Naive thymus-derived CD8-positive, alpha-beta T cell (primary cell): ENCODE data around the gene NUP205. TPM values are rescaled to one million over a fixed set of nuclear protein-coding genes. Genes with fewer than 3 reads are reported as not detected.
A peak's percentile ranks its signal among the peaks of the same experiment; 100 is the strongest.

Experiments
- ATAC-seq, 2 donors: fragments of 150-1000 bp; cut with Tn5 transposase in 1 of 2; sonication (Bioruptor Pico), chemical (Tn5 transposase) in 1 of 2; 1 replicate in 1 of 2; 2 replicates in 1 of 2; pipeline ENCODE4 v1.10.0; 2021; ENCODE audit warnings: mild to moderate bottlenecking in 2 of 2, moderate library complexity in 2 of 2
- POLR2A ChIA-PET: fragments of 350-600 bp; sonication (Branson Sonifier 250); formaldehyde crosslinking; loops from one replicate; lab custom pipeline; 2021; ENCODE audit warnings: antibody characterized with exemption; lab: Charles Lee
- DNase-seq, 10 donors: peaks; one replicate each; pipeline versions ENCODE4 v3.0.0 to v3.0.0-alpha.2; 2020 to 2022
- H3K27ac Mint-ChIP-seq, 10 donors: one replicate each; pipeline ENCODE4 v1.8.0; 2020 to 2022; ENCODE audit warnings: mild to moderate bottlenecking in 10 of 10, mixed read lengths in 10 of 10, moderate library complexity in 4 of 10, inconsistent platforms in 1 of 10
- H3K27me3 Mint-ChIP-seq, 5 donors: one replicate each; pipeline ENCODE4 v1.8.0; 2021 to 2022; ENCODE audit warnings: mixed read lengths in 5 of 5
- H3K36me3 Mint-ChIP-seq, 3 donors: one replicate each; pipeline ENCODE4 v1.8.0; 2020 to 2022; ENCODE audit warnings: mixed read lengths in 3 of 3, mild to moderate bottlenecking in 2 of 3, inconsistent platforms in 1 of 3
- H3K4me1 Mint-ChIP-seq, 4 donors: one replicate each; pipeline ENCODE4 v1.8.0; 2021 to 2022; ENCODE audit warnings: mixed read lengths in 4 of 4
- H3K4me3 Mint-ChIP-seq, 10 donors: one replicate each; pipeline ENCODE4 v1.8.0; 2020 to 2022; ENCODE audit warnings: mild to moderate bottlenecking in 10 of 10, mixed read lengths in 10 of 10, moderate library complexity in 6 of 10, inconsistent platforms in 1 of 10
- H3K9me3 Mint-ChIP-seq, 9 donors: one replicate each; pipeline ENCODE4 v1.8.0; 2020 to 2022; ENCODE audit warnings: mixed read lengths in 9 of 9, mild to moderate bottlenecking in 3 of 9, inconsistent platforms in 1 of 9, moderate library complexity in 1 of 9
- polyA plus RNA-seq, 3 donors: library from polyadenylated mRNA; unstranded; fragments of 300-500 nt; fragmentation: Illumina TruSeq; gene quantifications; one replicate each; pipeline ENCODE4 v1.2.3, GENCODE V29; 2021
- total RNA-seq, 8 experiments: library from RNA in 2 of 8; stranded (reverse) in 2 of 8; gene quantifications; one replicate each; pipeline ENCODE4 v1.2.3 and lab custom pipeline; 2021 to 2026

Gene NUP205
- total and polyA plus RNA-seq, 5 experiments from 2014 or later, result 20.5 to 77.8 (median 24.9) TPM

- POLR2A ChIA-PET, result no interaction called here
- ATAC-seq (no peak), DNase-seq (no peak)
- Mint-ChIP-seq H3K27me3 (peaks cover 0 to 3% (median 0%) of the 10 kb centered on the region in 5 donors), H3K9me3 (peaks cover 0 to 9% (median 4%) of the 10 kb centered on the region in 9 donors), H3K4me1 (no peaks in the 10 kb centered on the region), H3K27ac (no peak overlapping the region), H3K36me3 (no peaks in the 10 kb centered on the region), H3K4me3 (no peak overlapping the region)
These were observed 35.2 kb upstream of the NUP205 start for GRCh38 chr7:135522509-135522908.

GRCh38 chr7:135523146-135523545, 34.6 kb upstream of the NUP205 start:
- H3K27ac Mint-ChIP-seq, result no peak overlapping the region
- no peaks in the 10 kb centered on the region for H3K4me1 Mint-ChIP-seq
- peaks cover 0 to 3% (median 0%) of the 10 kb centered on the region in 5 donors for H3K27me3 Mint-ChIP-seq
- no peak overlapping the region for H3K4me3 Mint-ChIP-seq
- ATAC-seq (no peak), DNase-seq (no peak)
- H3K36me3 Mint-ChIP-seq, result no peaks in the 10 kb centered on the region
- POLR2A ChIA-PET, result no interaction called here
- H3K9me3 Mint-ChIP-seq, result peaks cover 0 to 9% (median 4%) of the 10 kb centered on the region in 9 donors

DNA sequence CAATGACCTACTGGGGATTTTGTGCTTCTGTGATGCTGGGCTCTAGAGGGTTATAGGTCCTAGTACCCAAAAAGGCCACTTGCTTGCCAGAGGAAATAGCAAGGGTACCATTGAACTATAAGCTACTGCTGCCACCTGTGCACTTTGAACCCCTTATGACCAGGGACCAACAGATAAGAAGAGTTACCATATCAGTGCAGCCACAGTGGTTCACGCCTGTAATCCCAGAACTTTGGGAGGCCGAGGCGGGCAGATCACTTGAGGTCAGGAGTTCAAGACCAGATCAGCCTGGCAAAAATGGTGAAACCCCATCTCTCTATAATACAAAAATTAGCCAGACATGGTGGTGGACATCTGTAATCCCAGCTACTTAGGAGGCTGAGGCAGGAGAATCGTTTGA, 32.3 kb upstream of the NUP205 start:
- H3K4me1 Mint-ChIP-seq, result no peaks in the 10 kb centered on the region
- no peaks in the 10 kb centered on the region for H3K36me3 Mint-ChIP-seq
- no peak overlapping the region for H3K4me3 Mint-ChIP-seq
- POLR2A ChIA-PET, result no interaction called here
- H3K27ac Mint-ChIP-seq, result peak overlapping the region in 1 of 10 donors; percentile 63
- peaks cover 0 to 9% (median 4%) of the 10 kb centered on the region in 9 donors for H3K9me3 Mint-ChIP-seq
- H3K27me3 Mint-ChIP-seq, result peaks cover 0 to 4% (median 0%) of the 10 kb centered on the region in 5 donors
- no peak for ATAC-seq
- no peak for DNase-seq

DNA sequence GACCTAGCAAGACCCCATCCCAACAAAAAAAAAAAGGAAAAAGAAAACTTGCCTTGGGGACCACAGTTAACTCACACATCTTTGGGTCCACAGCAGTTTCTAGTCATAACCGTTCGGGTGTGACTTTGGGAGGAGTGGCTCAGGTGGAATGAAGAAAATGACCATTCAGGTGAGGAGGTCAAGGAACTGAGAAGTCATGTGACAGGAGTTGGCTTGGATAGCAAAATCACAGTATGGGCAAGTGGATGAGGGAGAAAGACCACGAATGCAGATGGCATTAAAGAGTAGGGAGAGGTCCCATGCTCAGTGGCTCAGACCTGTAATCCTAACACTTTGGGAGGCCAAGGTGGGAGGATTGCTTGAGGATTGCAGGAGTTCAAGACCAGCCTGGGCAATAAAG, 30.7 kb upstream of the NUP205 start:
- ATAC-seq, result no peak
- H3K36me3 Mint-ChIP-seq, result no peaks in the 10 kb centered on the region
- peaks cover 0 to 9% (median 4%) of the 10 kb centered on the region in 9 donors for H3K9me3 Mint-ChIP-seq
- H3K4me3 Mint-ChIP-seq, result no peak overlapping the region
- H3K27ac Mint-ChIP-seq, result no peak overlapping the region
- POLR2A ChIA-PET, result no interaction called here
- H3K4me1 Mint-ChIP-seq, result no peaks in the 10 kb centered on the region
- H3K27me3 Mint-ChIP-seq, result peaks cover 0 to 5% (median 0%) of the 10 kb centered on the region in 5 donors
- DNase-seq, result no peak

DNA sequence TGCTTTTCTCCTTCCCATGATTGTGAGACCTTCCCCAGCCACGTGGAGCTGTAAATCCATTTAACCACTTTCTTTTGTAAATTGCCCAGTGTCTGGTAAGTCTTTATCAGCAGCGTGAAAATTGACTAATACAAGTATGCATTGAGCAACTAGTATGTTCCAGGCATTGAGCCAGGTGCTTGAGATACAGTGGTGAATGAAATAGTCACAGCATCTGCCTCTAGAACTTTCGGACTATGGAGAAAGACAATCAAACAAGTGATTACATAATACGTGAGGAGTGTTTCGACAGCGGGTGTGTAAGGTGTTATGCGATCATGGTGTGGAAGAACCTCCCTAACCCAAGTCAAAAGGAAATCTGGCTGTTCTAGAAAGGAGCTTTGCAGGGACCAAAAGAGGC, 21.6 kb upstream of the NUP205 start:
- Mint-ChIP-seq H3K4me1 (no peaks in the 10 kb centered on the region), H3K27ac (peak overlapping the region in 1 of 10 donors; percentile 18), H3K4me3 (no peak overlapping the region), H3K36me3 (no peaks in the 10 kb centered on the region), H3K27me3 (peaks cover 3 to 17% (median 6%) of the 10 kb centered on the region in 5 donors), H3K9me3 (no peaks in the 10 kb centered on the region)
- ATAC-seq (no peak), DNase-seq (no peak)
- POLR2A ChIA-PET, result interaction anchor here (0.6 kb wide), 1 partner anchor 16 kb away, joined by 4 read pairs; no protein-coding TSS in a partner anchor

DNA sequence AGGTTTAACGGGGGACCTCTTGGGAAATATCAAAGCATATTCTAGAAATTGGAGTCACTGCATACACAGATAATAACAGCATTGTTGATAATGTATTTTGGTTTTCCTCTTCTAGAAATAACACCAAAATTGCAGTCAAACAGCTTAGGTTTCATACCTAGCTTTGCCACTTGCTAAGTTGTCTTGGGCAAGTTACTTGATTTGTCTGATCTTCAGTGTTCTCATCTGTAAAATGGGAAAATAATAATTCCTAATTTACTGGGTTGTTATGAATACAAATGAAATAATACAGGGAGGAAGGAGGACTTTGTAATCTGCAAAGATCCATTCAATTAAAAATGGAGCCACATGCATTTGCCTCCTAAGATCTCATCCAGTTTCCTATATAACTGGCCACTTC, 20.3 kb upstream of the NUP205 start:
- H3K9me3 Mint-ChIP-seq, result no peaks in the 10 kb centered on the region
- H3K27ac Mint-ChIP-seq, result no peak overlapping the region
- no peak for DNase-seq
- peaks cover 1 to 17% (median 5%) of the 10 kb centered on the region in 5 donors for H3K27me3 Mint-ChIP-seq
- POLR2A ChIA-PET, result no interaction called here
- no peaks in the 10 kb centered on the region for H3K4me1 Mint-ChIP-seq
- no peak for ATAC-seq
- no peak overlapping the region for H3K4me3 Mint-ChIP-seq
- H3K36me3 Mint-ChIP-seq, result no peaks in the 10 kb centered on the region

DNA sequence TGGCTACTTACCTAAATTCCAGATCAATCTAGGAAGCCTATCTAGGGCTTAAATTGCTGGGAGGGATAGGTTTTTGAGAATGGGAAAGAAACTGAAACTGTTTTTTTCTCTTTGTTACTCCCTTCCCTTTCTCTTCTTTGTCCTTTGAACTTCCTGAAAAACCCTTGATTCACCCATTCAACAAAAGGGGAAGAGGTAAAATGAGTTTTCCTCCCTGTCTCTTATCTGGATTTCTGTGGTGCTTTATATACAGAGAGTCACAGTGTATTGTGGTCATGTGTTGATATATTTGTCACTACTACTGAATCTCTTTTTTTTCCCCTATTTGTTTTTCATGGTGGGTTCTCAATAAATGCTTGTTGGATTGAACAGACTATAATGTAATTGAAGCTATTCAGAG, 19.8 kb upstream of the NUP205 start:
- Mint-ChIP-seq H3K4me1 (no peaks in the 10 kb centered on the region), H3K27me3 (peaks cover 1 to 17% (median 5%) of the 10 kb centered on the region in 5 donors), H3K36me3 (no peaks in the 10 kb centered on the region), H3K4me3 (no peak overlapping the region), H3K27ac (no peak overlapping the region), H3K9me3 (no peaks in the 10 kb centered on the region)
- ATAC-seq (no peak), DNase-seq (no peak)
- POLR2A ChIA-PET, result no interaction called here

DNA sequence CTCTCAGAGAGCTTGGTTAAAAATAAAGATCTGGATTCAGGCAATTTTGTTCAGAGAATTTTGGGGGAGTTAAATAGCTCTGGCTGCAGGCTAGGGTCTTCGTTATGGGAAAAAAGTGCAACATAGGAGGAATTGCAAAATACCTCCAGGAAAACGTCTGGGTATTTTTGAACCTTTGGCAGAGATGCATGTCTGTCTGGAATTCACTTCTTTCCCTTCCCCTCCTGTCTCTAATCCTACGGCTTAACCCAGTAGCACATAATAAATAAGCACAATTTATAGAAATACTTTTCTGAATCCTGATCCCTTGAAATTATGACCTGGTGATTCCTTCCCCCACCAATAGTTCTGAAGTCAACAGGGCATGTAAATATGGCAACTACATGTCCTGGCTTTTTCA, 19.3 kb upstream of the NUP205 start:
- no peaks in the 10 kb centered on the region for H3K9me3 Mint-ChIP-seq
- no peaks in the 10 kb centered on the region for H3K36me3 Mint-ChIP-seq
- H3K27ac Mint-ChIP-seq, result no peak overlapping the region
- H3K4me3 Mint-ChIP-seq, result no peak overlapping the region
- ATAC-seq (no peak), DNase-seq (no peak)
- POLR2A ChIA-PET, result no interaction called here
- H3K4me1 Mint-ChIP-seq, result no peaks in the 10 kb centered on the region
- peaks cover 1 to 17% (median 5%) of the 10 kb centered on the region in 5 donors for H3K27me3 Mint-ChIP-seq

DNA sequence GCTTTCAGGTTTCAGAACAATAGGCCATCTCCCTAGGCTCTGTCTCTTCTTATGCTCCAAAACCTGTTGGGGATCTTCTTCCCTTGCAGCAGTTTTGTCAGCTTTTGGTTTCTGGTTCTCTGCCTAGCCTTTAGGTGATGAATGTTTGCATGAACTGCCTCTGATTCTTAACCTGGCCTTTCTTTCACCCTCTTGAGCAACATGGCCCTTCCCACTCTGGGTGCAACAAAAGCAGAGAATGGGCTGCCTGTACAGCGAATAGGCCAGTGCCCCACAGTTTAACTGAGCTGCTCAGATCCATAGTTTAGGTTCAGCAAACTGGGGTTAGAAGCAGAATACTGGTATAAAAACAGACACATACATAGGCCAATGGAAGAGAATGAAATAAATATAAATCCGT, 18.1 kb upstream of the NUP205 start:
- Mint-ChIP-seq H3K27ac (no peak overlapping the region), H3K36me3 (no peaks in the 10 kb centered on the region), H3K27me3 (peaks cover 1 to 17% (median 5%) of the 10 kb centered on the region in 5 donors), H3K4me1 (no peaks in the 10 kb centered on the region), H3K9me3 (no peaks in the 10 kb centered on the region), H3K4me3 (no peak overlapping the region)
- ATAC-seq (no peak), DNase-seq (no peak)
- POLR2A ChIA-PET, result interaction anchor here (0.6 kb wide), 1 partner anchor 31 kb away, joined by 4 read pairs; no protein-coding TSS in a partner anchor

- DNase-seq, result no peak
- Mint-ChIP-seq H3K36me3 (no peaks in the 10 kb centered on the region), H3K27ac (no peak overlapping the region), H3K9me3 (no peaks in the 10 kb centered on the region), H3K4me1 (no peaks in the 10 kb centered on the region), H3K27me3 (peaks cover 0 to 14% (median 4%) of the 10 kb centered on the region in 5 donors), H3K4me3 (no peak overlapping the region)
- no peak for ATAC-seq
- POLR2A ChIA-PET, result no interaction called here
These were observed 16.7 kb upstream of the NUP205 start for GRCh38 chr7:135541029-135541428.

DNA sequence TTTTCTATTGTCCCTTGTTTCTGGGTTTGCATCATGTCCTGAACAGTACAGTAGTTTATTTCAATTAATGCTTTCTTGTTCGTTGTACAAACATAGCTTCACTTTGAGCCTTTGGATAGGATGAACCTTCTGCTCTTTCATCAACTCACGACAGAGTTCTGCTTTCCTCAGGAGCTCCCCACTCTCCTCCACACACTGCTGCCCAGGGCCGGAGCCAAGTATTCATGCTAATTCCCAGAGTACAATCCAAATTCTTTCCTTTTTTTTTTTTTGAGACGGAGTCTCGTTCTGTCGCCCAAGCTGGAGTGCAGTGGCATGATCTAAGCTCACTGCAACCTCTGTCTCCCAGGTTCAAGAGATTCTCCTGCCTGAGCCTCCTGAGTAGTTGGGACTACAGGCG, 7.5 kb upstream of the NUP205 start:
- H3K36me3 Mint-ChIP-seq, result peaks cover 0 to 2% (median 0%) of the 10 kb centered on the region in 3 donors
- no peaks in the 10 kb centered on the region for H3K4me1 Mint-ChIP-seq
- H3K27ac Mint-ChIP-seq, result no peak overlapping the region
- DNase-seq (no peak), ATAC-seq (no peak)
- H3K9me3 Mint-ChIP-seq, result no peaks in the 10 kb centered on the region
- H3K27me3 Mint-ChIP-seq, result peaks cover 0 to 9% (median 7%) of the 10 kb centered on the region in 5 donors
- POLR2A ChIA-PET, result no interaction called here
- H3K4me3 Mint-ChIP-seq, result no peak overlapping the region

DNA sequence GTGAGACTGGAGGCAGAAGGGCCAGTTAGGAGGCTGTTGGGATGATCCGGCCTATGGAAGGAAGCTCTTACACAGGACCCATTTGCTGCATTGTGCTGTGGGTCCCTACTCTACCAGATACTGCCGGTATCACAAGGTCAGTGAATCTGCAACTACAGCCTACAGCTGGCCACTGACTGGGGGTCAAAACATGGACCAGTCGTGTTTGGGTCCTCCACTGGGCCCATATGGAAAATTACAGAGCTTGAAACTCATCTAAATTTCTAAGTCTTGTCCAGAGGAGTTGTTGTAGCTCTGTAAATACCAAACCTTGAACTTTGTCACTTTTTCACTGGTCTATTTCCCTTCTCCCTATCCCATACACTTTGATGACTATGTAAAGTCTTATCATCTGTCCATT, 5.6 kb upstream of the NUP205 start:
- Mint-ChIP-seq H3K27ac (no peak overlapping the region), H3K27me3 (peaks cover 0 to 9% (median 7%) of the 10 kb centered on the region in 5 donors), H3K4me1 (no peaks in the 10 kb centered on the region), H3K9me3 (no peaks in the 10 kb centered on the region), H3K36me3 (peaks cover 0 to 2% (median 0%) of the 10 kb centered on the region in 3 donors), H3K4me3 (no peak overlapping the region)
- POLR2A ChIA-PET, result interaction anchor here (0.6 kb wide), 1 partner anchor 16 kb away, joined by 4 read pairs; no protein-coding TSS in a partner anchor
- ATAC-seq (no peak), DNase-seq (no peak)

DNA sequence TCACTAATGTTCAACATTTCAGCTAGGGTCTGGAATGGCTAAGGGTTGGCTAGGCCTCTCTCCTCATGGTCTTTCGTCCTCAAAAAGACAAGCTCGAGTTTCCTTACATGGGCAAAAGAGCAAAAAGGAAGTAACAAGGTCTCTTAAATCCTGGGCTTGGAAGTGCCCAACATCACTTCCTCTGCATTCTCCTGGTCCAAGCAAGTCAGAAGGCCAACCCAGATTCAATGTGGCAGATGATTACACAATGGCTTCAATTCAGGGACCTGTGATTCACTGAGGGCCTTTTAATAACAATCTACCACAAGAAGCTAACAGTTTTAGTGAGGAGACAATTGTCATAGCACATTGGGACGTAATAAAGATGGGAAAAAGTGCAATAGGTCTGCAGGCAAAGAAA, 4.4 kb upstream of the NUP205 start:
- peaks cover 0 to 7% (median 2%) of the 10 kb centered on the region in 5 donors for H3K27me3 Mint-ChIP-seq
- ATAC-seq (no peak), DNase-seq (no peak)
- no peaks in the 10 kb centered on the region for H3K9me3 Mint-ChIP-seq
- H3K4me1 Mint-ChIP-seq, result no peaks in the 10 kb centered on the region
- POLR2A ChIA-PET, result no interaction called here
- peak overlapping the region in 1 of 10 donors; percentile 35 for H3K4me3 Mint-ChIP-seq
- H3K36me3 Mint-ChIP-seq, result no peaks in the 10 kb centered on the region
- no peak overlapping the region for H3K27ac Mint-ChIP-seq

DNA sequence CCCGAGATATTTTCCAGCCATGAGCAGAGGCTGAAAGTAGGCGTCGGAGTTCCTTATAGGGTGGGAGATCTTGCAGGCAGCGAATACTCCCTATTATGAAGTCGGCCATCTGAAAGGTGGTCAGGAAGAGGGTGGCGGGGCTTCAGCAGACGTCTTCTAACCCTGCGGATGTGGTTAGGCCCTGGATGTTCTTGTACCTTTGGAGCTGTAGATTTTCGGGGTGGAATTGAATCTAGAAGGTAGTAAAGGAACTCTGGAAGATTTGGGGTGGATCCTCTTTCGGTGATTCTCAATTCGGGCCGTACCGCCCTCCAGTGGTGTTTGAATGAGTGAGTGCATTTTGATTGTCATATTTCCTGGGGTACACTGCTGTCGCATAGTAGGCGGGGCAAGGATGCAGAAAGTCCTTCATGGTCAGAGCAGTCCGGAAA, 635 bp downstream of the NUP205 start:
- Mint-ChIP-seq H3K27ac (no peak overlapping the region), H3K4me1 (peaks cover 10 to 26% (median 20%) of the 10 kb centered on the region in 4 donors), H3K9me3 (no peaks in the 10 kb centered on the region), H3K4me3 (no peak overlapping the region), H3K27me3 (no peaks in the 10 kb centered on the region), H3K36me3 (peaks cover 0 to 17% (median 0%) of the 10 kb centered on the region in 3 donors)
- POLR2A ChIA-PET, result interaction anchor here (1.1 to 1.5 kb wide), 3 partner anchors 12 to 88 kb away, joined by 4 to 10 read pairs (median 4); partner anchors contain the start of gene CNOT4
- ATAC-seq (peak; percentile 63 to 70), DNase-seq (peak; percentile 40 to 73 (median 66))
